Panc1 (cell line): Measurements from ENCODE around the gene UTP14A. TPM values are rescaled to one million over a fixed set of nuclear protein-coding genes. Genes with fewer than 3 reads are reported as not detected.

Experiments
- ATAC-seq: fragments of 200-7000 bp; cut with Tn5 transposase; 2 replicates; pipeline ENCODE4 v1.9.1; 2020; ENCODE audit warnings: mild to moderate bottlenecking, moderate library complexity
- BruUV-seq: library from RNA; stranded (reverse); fragments of 400-500 nt; replicated peaks from 2 replicates; lab custom pipeline; 2021; lab: Mats Ljungman, UMichigan
- CTCF ChIA-PET: fragments of 300-600 bp; sonication (Branson Sonifier 250); formaldehyde crosslinking; loops from one replicate; lab custom pipeline; 2022; ENCODE audit warnings: antibody characterized with exemption; lab: Charles Lee
- POLR2A ChIA-PET: fragments of 300-600 bp; sonication (Branson Sonifier 250); formaldehyde crosslinking; loops from one replicate; lab custom pipeline; 2022; ENCODE audit warnings: antibody characterized with exemption; lab: Charles Lee
- DNase-seq: peaks from one replicate; pipeline ENCODE4 v3.0.0-alpha.2; 2010; ENCODE audit warnings: low read depth, low spot score
- H3K27ac ChIP-seq: 2 replicates; pipeline ENCODE4 v1.5.1; 2011; ENCODE audit warnings: mild to moderate bottlenecking, low read length, inconsistent platforms
- H3K27me3 ChIP-seq: fragments of 200-500 bp; sonication (Bioruptor generic); 2 replicates; pipeline ENCODE4 v1.6.0; 2014; ENCODE audit warnings: low read length, inconsistent platforms; ENCODE audit not compliant: control insufficient read depth, insufficient read depth
- H3K36me3 ChIP-seq: fragments of 200-500 bp; sonication (Bioruptor generic); 2 replicates; pipeline ENCODE4 v1.5.1; 2014; ENCODE audit warnings: inconsistent platforms, mild to moderate bottlenecking, low read length, moderate library complexity; ENCODE audit not compliant: control insufficient read depth, insufficient read depth
- H3K4me1 ChIP-seq: 2 replicates; pipeline ENCODE4 v1.5.1; 2011; ENCODE audit warnings: inconsistent platforms, mild to moderate bottlenecking, low read length, moderate library complexity; ENCODE audit not compliant: control insufficient read depth, insufficient read depth
- H3K4me3 ChIP-seq, 2 experiments: 2 replicates each; pipeline ENCODE4 v1.5.1; 2011 to 2012; ENCODE audit warnings: low read depth in 2 of 2, low read length in 2 of 2, mild to moderate bottlenecking in 2 of 2, inconsistent platforms in 1 of 2, moderate library complexity in 1 of 2
- H3K9me3 ChIP-seq: fragments of 200-500 bp; sonication (Bioruptor generic); 2 replicates; pipeline ENCODE4 v1.5.1; 2014; ENCODE audit warnings: low read depth, mild to moderate bottlenecking, inconsistent platforms, low read length, moderate library complexity; ENCODE audit not compliant: control insufficient read depth, insufficient read depth
- CTCF ChIP-seq: fragments of 450-650 bp; IDR thresholded peaks from 2 replicates; pipeline ENCODE4 v1.5.1; 2017; ENCODE audit warnings: mild to moderate bottlenecking
- POLR2AphosphoS5 ChIP-seq: IDR thresholded peaks from 2 replicates; pipeline ENCODE4 v1.6.1; 2012; ENCODE audit warnings: mild to moderate bottlenecking, low read depth, low read length, moderate library complexity
- REST ChIP-seq, 2 experiments: IDR thresholded peaks; 2 replicates each; pipeline ENCODE4 v1.6.1; 2011 to 2012; ENCODE audit warnings: low read depth in 2 of 2, control low read depth in 1 of 2, low read length in 1 of 2, mild to moderate bottlenecking in 1 of 2, moderate library complexity in 1 of 2; ENCODE audit not compliant: insufficient read depth in 1 of 2
- SIN3A ChIP-seq: IDR thresholded peaks from 2 replicates; pipeline ENCODE4 v1.6.1; 2012; ENCODE audit warnings: low read depth, mild to moderate bottlenecking, low read length, moderate library complexity, borderline replicate concordance; ENCODE audit not compliant: insufficient read depth
- TCF7L2 ChIP-seq: IDR thresholded peaks from 2 replicates; pipeline ENCODE4 v1.6.1; 2011; ENCODE audit warnings: mild to moderate bottlenecking, low read depth, low read length, inconsistent platforms
- in situ Hi-C: cut with HindIII; loops from 2 replicates; pipeline ENCODE4 v1.10.0; 2016; ENCODE audit warnings: low sequenced_read_pairs, low pct_unique_long_range_greater_than_20kb
- intact Hi-C: fragments of 100-400 bp; cut with micrococcal nuclease; formaldehyde crosslinking; loops from one replicate; pipeline ENCODE4 v1.10.0; 2022; ENCODE audit not compliant: unreplicated experiment
- total RNA-seq: library from RNA; stranded (reverse); gene quantifications from one replicate; pipeline ENCODE4 v1.2.1, GENCODE V29; 2021; ENCODE audit not compliant: unreplicated experiment

UTP14A gene
- total RNA-seq, 1 experiment from 2014 or later, result 64.2 TPM

GRCh38 chrX:129908636-129909035 is 2.7 kb downstream of the UTP14A start:
- in situ Hi-C loops (no loop called here), intact Hi-C loops (loop anchor here (10.0 kb wide), 1 partner anchor 304 kb away; no protein-coding TSS in a partner anchor)
- POLR2A ChIA-PET, result interaction anchor here (0.5 kb wide), 1 partner anchor 229 kb away, joined by 3 read pairs; no protein-coding TSS in a partner anchor
- H3K36me3 ChIP-seq, result peaks cover 41% of the 10 kb centered on the region
- ATAC-seq (no peak), DNase-seq (no peak)
- CTCF ChIA-PET, result no interaction called here
- TF ChIP-seq CTCF, result no peak
- 0 out of 2 replicates have a peak, but pooled peaks have one; percentile 47 for TF ChIP-seq TCF7L2
- peaks cover 10% of the 10 kb centered on the region for H3K4me1 ChIP-seq
- no peaks in the 10 kb centered on the region for H3K27me3 ChIP-seq
- H3K27ac ChIP-seq, result no peak overlapping the region
- H3K4me3 ChIP-seq, result no peak overlapping the region
- no peaks in the 10 kb centered on the region for H3K9me3 ChIP-seq
- BruUV-seq, result no TSS peak

GRCh38 chrX:129925305-129926092 is 19.5 kb downstream of the UTP14A start:
- Histone ChIP-seq H3K27ac (no peak overlapping the region), H3K36me3 (peaks cover 29% of the 10 kb centered on the region), H3K4me3 (no peak overlapping the region), H3K9me3 (no peaks in the 10 kb centered on the region), H3K4me1 (no peaks in the 10 kb centered on the region; the same call in 1 of the 2 replicates), H3K27me3 (no peaks in the 10 kb centered on the region)
- DNase-seq, result peak; percentile 55
- BruUV-seq, result no TSS peak
- ATAC-seq, result peak; percentile 85
- ChIA-PET CTCF (interaction anchor here (0.6 to 1.7 kb wide), 9 partner anchors 10 to 140 kb away, joined by 3 to 14 read pairs (median 4); no protein-coding TSS in a partner anchor), POLR2A (interaction anchor here (0.6 kb wide), 1 partner anchor 20 kb away, joined by 3 read pairs; no protein-coding TSS in a partner anchor)
- TF ChIP-seq CTCF, result peak; percentile 85
- no peak for TF ChIP-seq POLR2AphosphoS5
- in situ Hi-C loops (no loop called here), intact Hi-C loops (loop anchor here (5.0 to 10.0 kb wide), 2 partner anchors 99 to 137 kb away; no protein-coding TSS in a partner anchor)

GRCh38 chrX:129930941-129931410 is 25.0 kb downstream of the UTP14A start:
- TF ChIP-seq TCF7L2 (no peak), SIN3A (no peak), CTCF (no peak), POLR2AphosphoS5 (no peak; the same call in 1 of the 2 replicates), REST (IDR thresholded peaks at IDR 0.05; ENCODE audit: insufficient read depth in 1 of 2, low read depth in 2 of 2, low read length in 1 of 2) (no peak)
- Histone ChIP-seq H3K9me3 (no peaks in the 10 kb centered on the region), H3K4me1 (peaks cover 8% of the 10 kb centered on the region; the same call in 1 of the 2 replicates), H3K27ac (peak overlapping the region; percentile 74), H3K4me3 (peak overlapping the region; percentile 55 to 96), H3K27me3 (no peaks in the 10 kb centered on the region), H3K36me3 (peaks cover 11% of the 10 kb centered on the region)
- ChIA-PET CTCF (no interaction called here), POLR2A (interaction anchor here (0.6 kb wide), 2 partner anchors 50 to 61 kb away, joined by 3 to 9 read pairs; no protein-coding TSS in a partner anchor)
- BruUV-seq, result no TSS peak
- intact Hi-C loops (loop anchor here (5.0 kb wide), 1 partner anchor 51 kb away; the partner anchor contains the start of gene BCORL1), in situ Hi-C loops (no loop called here)
- no peak for DNase-seq
- peak; percentile 12 for ATAC-seq
